Measurements from ENCODE around the gene KCNJ11. TPM values are rescaled to one million over a fixed set of nuclear protein-coding genes. Genes with fewer than 3 reads are reported as not detected.

Gene KCNJ11
- total and polyA plus RNA-seq, 2 of the 8 experiments (the other 6 are each of a cell fraction or from before 2014, with no cell fraction given) = 3.8 to 6.3 TPM

- TF ChIP-seq SUZ12 (IDR thresholded peaks at IDR 0.05; ENCODE audit: low read length) (no peak), SIX5 (IDR thresholded peaks at IDR 0.05; ENCODE audit: low read depth, low read length) (no peak), NANOG (IDR thresholded peaks at IDR 0.05; ENCODE audit: insufficient read depth, low read depth, low read length, poor library complexity, severe bottlenecking) (no peak)
These were observed 37.8 kb downstream of the KCNJ11 start (continued) for GRCh38 chr11:17350455-17351171.
